D721Med (cell line): ENCODE data around the gene LHX3.

ENCODE experiments used
- DNase-seq: peaks from one replicate; pipeline ENCODE4 v3.0.0; 2011; ENCODE audit warnings: low spot score; ENCODE audit not compliant: insufficient read length
- FAIRE-seq: peaks from 2 replicates; lab custom pipeline; 2011; peaks lifted over from hg19 to GRCh38; lab: Jason Lieb, UNC
- TF ChIP-seq, protein P1 (sequence below): IDR thresholded peaks from 2 replicates; pipeline ENCODE4 v1.5.1; 2012; ENCODE audit warnings: mild to moderate bottlenecking, control low read depth; ENCODE audit not compliant: insufficient read depth; ENCODE audit errors: missing control alignments

Gene LHX3

DNA sequence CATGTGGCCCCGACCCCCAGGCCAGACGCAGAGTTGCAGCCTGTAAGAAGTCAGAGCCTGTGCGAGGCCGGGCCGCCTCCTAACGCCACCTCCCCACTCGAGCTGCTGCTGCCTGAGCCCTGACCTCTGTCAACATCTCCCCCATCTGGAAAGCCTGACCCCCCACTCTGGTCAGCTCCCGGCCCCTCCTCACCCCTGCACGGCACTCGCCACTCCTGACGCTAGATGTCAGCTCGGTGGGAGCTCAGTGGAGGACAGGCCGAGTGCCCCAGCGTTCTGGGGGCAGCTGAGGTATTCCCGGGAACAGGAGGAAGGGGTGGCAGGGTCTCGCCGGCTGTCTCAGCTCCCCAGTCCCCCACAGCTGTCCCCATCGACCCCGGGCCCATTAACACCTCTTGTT lies 19.9 kb downstream of the LHX3 start:
- TF ChIP-seq, protein P1, sequence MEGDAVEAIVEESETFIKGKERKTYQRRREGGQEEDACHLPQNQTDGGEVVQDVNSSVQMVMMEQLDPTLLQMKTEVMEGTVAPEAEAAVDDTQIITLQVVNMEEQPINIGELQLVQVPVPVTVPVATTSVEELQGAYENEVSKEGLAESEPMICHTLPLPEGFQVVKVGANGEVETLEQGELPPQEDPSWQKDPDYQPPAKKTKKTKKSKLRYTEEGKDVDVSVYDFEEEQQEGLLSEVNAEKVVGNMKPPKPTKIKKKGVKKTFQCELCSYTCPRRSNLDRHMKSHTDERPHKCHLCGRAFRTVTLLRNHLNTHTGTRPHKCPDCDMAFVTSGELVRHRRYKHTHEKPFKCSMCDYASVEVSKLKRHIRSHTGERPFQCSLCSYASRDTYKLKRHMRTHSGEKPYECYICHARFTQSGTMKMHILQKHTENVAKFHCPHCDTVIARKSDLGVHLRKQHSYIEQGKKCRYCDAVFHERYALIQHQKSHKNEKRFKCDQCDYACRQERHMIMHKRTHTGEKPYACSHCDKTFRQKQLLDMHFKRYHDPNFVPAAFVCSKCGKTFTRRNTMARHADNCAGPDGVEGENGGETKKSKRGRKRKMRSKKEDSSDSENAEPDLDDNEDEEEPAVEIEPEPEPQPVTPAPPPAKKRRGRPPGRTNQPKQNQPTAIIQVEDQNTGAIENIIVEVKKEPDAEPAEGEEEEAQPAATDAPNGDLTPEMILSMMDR = no peak
- DNase-seq (no peak), FAIRE-seq (no peak)

DNA sequence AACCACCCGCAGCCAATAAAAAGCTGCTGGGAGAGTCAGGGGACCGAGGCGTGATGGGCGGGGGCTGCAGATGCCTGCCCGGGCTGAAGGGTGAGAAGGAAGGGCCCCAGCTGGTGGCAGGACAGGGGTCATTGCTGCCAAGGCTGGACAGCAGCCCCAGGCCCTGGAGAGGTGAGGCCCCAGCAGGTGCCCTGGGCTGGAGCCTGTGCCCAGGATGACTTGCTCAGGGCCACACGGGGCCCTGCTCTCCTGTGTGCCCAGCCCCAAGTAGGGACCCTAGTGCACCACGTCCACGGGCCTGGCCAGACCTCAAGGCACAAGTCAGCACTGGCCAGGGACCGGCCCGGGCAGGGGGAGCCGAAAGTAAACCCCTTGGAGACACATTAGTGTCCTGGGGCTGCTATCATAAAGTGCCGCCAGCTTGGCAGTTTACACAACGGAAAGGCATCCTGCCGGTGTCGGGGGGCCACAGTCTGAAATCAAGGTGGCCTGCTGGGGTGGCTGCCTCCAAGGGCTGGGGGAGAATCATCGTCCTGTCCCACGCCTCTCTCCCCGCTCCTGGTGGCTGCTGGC lies 22.0 kb downstream of the LHX3 start:
- TF ChIP-seq, protein P1 = no peak
- no peak for DNase-seq
- FAIRE-seq = no peak

DNA sequence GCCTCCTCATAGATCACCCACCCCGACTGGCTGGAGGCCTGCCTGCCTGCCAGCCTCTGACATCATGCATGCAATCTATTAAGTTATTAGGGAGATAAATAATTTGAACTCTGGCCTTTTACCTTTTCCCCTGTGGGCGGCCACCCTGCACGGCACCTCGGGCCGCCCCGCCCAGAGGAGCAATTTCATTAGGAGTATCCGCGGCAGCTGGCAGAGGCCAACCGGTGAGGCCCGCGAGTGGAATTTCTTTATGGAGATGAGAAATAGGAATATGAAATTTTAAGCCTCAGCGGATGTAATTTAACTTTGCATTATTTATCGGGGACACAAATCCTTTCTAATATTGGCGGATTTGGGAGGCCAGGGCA lies 22.5 kb downstream of the LHX3 start:
- TF ChIP-seq, protein P1 = no peak
- DNase-seq (no peak), FAIRE-seq (no peak)

DNA sequence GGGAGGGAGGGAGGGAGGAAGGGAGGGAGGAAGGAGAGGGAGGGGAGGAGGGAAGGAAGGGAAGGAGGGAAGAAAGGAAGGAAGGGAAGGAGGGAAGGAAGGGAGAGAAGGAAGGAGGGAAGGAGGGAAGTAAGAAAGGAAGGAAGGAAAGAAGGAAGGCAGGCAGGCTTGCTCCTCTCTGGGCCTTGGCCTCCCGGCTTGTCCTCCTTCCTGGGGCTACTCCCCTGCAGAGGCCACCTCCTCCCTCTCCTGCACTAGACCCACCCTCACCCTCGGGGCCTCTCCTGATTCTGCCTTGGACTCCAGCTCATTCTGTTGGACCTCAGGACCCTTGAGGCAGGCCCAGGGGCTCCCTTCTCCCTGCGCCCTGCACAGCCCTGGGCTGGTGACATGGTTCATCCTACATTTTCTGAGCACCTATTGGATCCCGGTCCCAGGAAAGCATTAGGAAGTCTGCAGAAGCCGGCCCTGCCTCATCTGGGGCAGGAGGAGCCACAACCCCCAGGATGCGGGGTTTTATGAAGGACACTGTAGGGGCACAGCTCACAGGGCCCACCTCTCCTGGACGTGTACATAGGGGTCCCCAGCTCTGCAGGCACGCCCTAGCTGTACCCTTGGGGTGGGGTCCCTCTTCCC lies 23.0 kb downstream of the LHX3 start:
- TF ChIP-seq, protein P1 = no peak

DNA sequence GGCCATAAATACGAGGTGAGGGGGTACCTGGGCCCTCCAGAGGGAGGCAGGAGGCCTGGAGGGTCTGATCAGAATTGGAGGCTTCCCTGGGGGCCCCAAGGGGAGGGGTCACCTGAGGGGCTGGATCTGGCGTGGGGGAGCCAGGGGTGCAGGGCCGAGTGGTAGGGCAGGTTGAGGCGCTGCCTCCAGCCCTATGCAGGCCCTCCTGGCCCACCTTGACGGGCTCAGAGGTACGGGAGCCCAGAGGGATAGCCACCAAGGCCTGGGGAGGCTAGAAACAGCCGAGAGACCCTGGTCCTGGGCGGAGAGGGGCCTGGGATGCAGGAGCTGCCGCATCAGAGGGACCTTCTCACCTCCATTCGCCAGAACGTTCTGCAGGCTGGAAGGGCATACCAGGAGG lies 24.3 kb downstream of the LHX3 start:
- DNase-seq (no peak), FAIRE-seq (no peak)
- TF ChIP-seq, protein P1 = no peak

More for the DNA sequence above, 23.0 kb downstream of the LHX3 start:
- DNase-seq (no peak), FAIRE-seq (no peak)

DNA sequence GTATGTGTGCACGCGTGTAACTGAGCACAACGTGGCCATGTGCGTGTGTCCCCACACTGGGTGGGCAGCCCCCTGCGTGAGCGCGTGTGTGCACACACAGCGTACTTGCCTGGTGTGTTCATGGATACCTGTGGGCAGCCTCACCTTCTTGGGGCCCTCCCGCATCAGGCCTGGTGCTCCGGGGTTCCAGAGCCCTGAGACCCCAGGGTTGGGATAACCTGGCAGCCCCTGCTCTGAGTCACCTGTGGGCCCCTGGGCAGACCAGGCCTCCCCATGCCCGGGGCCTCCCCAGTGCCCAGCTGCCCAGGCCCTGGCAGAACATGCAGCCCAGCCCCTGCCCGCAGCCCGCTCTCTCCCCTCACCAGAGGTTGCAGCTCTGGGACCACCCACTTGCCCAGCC lies 25.2 kb downstream of the LHX3 start:
- FAIRE-seq (no peak), DNase-seq (no peak)
- TF ChIP-seq, protein P1 = no peak

DNA sequence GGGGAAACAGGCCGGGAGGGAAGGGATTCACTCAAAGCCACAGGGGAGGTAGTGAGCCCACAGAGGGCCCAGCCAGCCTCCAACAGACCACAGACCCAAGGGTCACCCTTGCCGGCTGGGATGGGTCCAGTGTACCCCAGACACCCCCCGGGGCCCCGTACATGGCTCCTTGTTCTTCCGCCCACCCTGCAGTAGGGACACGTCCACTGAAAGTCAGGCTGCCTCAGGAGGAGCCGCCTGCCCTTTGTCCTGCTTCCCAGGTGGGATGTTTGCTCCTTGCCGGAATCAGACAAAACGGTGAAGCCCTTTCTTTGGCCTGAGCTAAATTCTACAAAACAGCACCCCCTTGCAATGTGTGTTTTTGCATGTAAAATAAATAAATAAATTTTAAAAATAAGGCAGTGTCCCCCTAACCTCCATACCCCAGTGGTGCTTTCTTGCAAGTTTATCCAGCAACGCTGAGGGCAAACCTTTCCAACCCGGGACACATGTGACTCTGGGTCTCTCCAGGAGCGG lies 25.8 kb downstream of the LHX3 start:
- TF ChIP-seq, protein P1 = no peak
- FAIRE-seq (no peak), DNase-seq (no peak)
